GM19397 (cell line): Measurements from ENCODE around the gene LNX1.
A peak's percentile ranks its signal among the peaks of the same experiment; 100 is the strongest.

ENCODE experiments used
- ATAC-seq: cut with Tn5 transposase; IDR thresholded peaks from one replicate; pipeline ENCODE4 v1.9.1; 2021; ENCODE audit warnings: mild to moderate bottlenecking, moderate library complexity; ENCODE audit not compliant: unreplicated experiment

LNX1 gene

DNA sequence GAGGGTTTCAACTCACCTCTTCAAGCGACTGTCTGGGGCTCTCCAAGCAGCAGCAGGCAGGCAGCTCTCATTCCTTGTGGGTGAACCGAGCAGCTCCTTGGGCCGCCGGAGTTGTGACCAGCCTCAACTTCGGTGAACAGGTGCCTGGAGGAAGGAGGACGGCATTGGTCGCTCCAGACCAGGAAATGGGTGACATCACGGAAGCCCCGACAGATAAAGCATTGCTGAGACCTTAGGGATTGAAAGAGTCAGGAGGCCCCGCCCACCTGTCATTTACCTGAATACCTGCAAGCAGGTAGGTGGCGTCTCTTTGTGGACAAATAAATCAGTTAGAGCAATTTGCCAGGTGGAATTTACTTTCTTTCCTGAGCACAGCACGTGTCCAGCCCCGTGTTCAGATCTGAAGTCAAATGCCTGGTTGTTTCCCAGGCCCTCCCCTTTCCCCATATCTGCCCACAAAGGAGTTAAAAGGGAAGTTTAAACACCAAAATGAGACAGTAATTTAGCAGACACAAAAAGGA lies at the start of gene LNX1:
Gene LNX1 (minus strand): TSS at position 115 of the 521 bp plus-strand sequence. CDS start 17,484 bp downstream, outside the sequence.
- ATAC-seq: no peak

DNA sequence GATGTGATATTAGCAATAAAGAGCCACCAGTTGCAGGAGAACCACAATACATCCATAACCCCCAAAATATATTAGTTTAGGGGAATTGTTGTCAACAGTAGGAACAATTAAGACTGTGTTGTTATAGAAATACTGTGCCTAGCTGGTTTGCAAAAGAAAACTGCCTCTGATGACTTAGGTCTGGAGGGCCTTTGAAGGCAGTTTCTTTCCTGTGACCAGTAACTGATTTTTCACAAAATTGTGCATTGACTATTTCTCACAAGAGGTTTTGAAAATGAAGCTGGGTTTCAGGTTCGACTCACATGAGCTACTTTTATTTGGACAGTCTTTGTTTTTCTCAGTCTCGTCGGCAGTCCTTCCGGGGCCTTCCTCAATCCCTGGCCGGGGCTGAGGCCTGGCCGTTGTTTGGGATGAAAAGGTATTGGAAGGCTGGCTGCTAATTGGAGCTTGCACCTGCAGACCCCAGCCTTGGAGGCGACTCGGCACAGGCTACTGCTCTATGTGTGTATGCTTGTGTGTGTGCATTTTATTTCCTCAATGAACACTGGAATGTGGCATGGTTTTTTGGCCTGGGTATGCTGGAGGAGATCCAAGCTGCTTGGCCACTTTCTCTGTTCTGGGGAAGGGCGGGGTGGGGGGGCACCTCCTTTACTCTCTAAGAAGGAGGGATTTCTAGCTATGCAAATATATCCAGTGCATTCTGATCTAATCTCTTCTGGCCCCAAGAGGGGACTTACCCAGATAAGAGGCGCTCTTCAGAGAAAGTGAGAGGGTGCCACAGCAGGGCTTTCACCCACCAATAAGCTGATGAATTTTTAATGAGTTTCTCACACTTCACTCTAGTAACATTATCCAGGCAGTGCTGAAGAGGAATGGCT lies 49.5 kb upstream of the LNX1 start:
- peak; percentile 71 for ATAC-seq

DNA sequence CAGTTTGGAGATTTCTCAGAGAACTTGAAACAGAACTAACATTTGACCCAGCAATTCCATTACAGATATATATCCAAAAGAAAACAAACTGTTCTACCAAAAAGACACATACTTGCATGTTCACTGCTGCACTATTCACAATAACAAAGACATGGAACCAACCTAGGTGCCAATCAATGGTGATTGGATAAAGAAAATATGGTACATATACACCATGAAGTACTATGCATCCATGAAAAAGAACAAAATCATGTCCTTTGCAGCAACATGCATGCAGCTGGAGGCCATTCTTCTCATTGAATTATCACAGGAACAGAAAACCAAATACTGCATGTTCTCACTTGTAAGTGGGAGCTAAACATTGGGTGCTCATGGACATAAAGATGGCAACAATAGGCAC lies 47.6 kb upstream of the LNX1 start:
- ATAC-seq: no peak

DNA sequence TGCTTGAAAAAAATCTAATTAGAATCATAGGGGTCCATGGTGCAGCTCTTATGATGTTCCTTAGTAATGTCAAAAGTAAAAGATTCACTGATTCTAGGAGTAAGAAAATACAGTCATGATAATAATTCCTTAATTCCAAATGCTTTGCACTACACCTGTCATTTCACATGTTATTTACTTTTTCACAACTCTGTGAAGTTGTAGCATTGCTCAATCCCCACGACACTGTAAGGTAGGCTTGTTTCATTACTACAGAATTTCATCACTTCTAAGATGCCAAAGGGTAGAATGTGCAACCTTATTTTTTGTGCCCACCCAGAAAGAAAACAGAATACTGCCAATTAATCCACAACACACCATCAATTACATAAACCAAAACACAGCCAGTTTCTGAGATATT lies 46.1 kb upstream of the LNX1 start:
- no peak for ATAC-seq

DNA sequence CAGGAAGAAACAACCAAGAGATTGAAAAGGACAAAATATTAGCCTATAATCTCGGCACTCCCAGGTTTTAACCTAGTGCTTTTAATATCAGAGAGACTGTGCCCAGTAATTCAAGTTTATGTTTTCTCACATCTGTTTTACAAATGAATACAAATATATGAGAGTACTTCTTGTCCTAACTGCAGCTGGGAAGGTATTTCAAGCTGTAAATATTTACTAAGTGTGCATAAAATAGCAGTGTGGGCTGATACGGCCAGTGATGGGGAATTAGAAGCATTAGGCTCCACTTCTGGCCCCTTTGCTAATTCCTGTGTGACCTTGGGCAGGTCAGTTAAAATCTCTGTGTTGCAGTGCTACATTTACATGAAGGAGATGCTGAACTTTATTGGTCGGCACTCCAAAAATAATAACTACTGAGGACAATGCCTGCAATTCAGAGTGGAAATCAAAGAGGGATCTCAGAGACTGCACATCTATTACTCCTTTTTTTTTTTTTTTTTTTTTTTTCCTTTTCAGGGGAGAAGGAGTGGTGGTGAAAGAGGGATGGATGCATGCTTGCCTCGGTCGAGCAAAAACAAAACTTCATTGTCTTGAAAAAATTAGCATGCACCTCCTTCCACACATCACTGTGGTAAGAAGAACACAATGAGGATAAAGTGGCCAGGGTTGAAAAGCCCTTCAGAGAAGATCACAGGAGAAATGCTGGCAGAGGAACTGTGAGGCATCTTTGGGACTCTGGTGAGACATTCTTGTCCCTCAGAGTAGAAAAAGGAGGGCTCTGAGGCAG lies 44.6 kb upstream of the LNX1 start:
- no peak for ATAC-seq

DNA sequence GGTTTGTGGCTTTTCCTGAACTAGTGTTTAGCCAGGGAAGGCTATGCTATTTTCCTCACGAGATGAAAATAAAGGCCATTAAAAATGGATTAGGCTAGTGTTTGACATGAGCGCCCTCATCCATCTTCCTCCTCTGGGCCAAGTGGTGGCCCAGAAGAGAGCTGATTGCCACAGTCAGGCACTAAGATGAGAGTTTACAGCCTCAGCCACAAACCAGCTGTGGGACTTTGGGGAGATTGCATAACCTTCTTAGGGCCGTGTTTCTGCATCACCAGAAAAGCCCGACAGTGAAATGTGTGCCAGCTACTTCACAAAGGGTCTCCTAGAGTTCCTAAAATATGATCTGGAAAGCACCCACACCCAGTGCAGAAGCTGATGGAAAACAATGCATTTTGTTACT lies 42.3 kb upstream of the LNX1 start:
- no peak for ATAC-seq

DNA sequence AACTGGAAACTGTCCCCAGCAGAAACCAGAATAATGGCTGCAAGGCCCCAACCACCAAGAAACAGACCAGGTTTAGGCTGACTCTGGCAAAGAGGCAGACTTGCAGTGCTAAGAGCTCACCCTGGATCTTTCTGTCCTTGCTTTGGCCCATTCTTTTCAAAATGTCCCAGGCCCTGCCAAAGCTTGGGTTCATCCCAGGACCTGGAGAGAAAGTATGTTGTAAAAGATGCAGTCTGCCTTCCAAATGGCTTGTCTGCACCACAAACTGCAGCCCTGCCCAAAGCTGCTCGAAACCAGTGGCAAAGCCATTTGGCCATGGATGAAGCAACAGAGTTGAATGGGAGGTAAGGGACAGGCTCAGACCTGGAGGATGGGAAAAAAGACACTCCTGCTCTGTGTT lies 38.0 kb upstream of the LNX1 start:
- ATAC-seq: no peak

DNA sequence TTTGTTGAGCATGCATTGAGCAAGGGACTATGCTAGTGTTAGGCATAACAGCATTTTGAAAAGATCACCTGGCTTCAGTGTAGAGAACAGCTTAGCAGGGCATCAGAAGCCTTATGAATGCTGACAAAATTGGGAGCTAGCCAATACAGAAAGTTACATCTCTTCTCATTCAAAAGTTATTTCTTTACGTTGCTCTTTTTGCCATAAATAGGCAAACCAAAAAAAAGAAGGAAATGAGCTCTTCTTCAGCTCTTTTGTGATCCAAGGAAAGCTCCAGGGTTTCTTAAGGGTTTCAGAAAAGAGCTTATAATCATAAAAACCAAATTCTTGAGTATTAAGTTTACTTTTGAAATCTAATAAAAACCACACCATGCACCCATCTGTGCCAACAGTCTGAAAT lies 35.2 kb upstream of the LNX1 start:
- ATAC-seq: no peak

DNA sequence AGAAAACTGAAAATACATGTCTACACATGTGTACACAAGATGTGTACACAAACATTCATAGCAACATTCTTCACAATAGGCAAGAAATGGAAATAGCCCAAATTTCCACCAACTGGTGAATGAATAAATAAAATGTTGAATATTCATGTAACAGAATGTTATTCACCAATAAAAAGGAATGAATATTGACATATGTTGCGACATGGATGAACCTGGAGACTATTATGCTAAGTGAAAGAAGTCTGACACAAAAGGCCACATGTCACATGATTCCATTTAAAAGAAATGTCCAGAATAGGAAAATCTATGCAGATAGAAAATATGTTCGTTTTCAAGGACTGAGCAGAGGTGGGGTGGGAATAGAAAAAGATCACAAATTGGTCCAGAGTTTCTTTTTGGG lies 34.6 kb upstream of the LNX1 start:
- no peak for ATAC-seq

DNA sequence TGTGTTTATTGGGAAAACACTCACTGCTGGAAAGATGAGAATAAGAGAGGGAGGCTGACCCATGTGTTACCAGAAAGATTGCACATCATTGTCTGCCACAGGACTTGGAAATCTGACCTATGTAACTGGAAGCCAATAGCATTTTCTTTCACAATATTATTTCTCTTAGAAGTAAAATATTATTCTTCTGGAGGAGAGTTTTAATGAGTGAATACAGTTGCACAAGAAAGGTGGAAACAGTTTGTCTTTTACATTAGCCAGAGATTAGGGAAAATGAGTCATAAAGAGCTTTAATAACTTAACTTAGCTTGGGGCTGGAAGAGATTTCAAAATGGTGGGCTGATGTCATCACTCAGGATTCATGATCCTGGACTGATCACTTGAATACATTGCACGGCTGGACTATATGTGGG lies 31.5 kb upstream of the LNX1 start:
- no peak for ATAC-seq

DNA sequence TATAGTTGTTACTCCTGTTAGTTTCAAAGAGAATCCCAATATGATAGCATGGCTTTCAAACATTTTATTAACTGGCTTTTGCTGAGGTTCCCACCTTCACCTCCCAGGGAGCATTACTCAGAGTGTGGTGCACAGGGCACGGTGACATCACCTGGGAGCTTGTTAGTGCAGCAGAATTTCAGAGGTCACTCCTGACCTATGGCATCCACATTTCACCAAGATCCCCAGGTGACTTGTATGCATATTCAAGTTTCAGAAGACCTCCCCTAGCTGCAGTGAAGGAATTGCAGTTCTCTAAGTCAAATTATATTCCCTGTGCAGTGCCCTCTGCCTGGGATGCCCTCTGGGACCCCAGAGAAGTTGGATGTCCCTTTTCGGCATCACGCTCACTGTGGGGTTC lies 29.7 kb upstream of the LNX1 start:
- ATAC-seq: no peak

DNA sequence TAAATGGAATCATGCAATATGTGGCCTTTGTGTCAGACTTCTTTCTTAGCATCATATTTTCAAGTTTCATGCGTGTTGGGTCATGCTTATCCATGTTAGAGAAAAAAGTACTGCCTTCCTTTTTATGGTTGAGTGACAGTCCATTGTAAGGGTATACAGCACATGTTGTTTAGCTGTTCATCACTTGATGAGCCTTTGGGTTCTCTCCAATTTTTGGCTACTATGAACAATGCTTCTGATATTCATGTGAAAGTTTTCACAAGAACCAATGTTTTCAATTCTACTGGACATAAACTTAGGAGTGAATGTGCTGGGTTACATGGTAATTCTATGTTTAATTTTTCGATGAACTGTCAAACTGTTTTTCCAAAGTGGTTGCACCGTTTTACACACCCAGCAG lies 28.1 kb upstream of the LNX1 start:
- no peak for ATAC-seq

DNA sequence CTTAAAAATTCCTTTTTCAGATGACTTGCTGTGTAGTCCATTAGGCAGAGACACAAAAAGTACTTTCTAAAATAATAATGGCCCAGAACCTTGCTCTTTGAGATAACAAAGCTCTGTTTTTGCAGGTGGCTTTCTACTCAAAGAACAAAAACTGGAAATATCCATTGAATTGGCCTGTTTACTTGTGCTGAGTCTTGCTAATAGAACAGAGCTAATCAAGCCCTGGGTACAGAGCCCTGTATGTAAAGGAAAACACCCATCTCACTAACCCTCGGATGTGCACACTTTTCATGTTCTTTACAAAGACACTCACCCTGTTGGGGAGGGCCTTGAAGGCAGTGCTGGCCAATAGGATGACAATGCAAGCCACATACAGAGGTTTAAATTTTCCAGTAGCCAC lies 27.0 kb upstream of the LNX1 start:
- ATAC-seq: no peak

DNA sequence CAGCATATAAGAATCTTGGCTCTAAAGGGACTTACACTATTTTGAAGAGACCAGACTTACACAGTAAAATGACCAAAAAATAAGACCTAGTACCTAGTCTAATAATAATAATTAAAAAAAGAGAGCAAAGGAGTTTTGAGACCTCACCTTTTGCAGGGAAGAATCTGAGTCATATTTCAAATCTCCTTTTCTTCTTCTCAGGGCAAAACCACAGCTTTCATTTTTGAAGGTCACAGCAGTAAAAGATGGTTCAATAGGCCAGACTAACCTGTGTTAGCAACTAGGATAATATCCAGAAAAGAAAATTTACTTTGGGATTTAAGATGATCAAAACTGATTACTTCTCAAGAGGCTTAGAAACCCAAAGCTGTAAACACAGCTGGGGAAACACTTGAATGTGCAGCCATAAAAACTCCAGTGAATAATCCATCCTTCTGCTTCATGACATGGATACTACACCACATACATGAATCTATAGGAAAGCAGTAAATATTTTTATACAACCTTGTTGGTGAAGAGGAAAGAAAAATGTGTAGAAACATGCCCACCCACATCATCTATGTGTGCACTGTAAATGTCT lies 25.9 kb upstream of the LNX1 start:
- no peak for ATAC-seq

DNA sequence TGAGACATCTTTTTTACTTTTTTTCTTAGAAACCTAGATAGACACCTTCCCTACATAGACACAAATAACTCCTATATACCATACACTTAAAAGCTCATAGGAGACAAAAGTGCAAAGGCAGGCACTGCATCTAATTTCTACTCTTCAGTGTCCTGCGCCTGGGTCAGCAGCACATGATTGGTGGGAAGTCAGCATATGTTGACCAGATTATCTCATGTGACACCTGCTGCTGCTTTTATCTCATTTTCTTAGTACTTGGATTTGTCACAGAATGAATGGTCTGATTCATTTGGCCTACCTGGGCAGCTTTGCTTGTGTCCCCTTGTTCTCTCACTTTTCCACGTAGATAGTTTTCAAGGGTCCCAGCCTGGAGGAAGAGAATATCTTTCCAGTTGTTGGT lies 24.9 kb upstream of the LNX1 start:
- ATAC-seq: no peak

DNA sequence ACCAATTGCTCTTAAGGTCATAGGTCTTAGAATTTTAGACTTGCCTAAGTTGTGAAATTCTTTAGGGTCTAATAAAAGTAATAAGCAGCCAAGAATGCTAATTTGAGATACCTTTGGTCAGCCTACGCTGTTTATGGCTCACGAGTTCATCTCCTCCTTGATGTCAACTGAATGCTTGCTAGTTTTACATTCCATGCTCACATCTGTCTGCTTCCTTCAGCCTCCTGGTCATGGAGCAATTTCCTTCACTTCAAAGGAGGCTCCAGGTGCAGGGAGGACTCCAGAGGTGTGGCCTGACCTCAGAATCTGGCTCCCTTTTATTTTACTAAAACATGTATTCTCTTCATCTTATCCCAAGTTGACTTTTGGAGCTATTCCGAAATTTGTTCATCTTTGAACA lies 23.3 kb upstream of the LNX1 start:
- no peak for ATAC-seq

DNA sequence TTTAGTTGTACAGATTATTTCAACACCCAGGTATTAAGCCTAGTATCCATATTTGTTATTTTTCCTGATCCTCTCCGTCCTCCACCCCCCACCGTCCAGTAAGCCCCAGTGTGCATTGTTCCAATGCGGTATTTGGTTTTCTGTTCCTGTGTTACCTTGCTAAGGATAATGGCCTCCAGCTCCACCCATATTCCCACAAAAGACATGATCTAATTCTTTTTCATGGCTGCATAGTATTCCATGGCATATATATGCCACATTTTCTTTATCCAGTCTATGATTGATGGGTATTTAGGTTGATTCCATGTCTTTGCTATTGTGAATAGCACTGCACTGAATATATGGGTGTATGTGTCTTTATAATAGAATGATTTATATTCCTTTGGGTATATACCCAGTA lies 22.1 kb upstream of the LNX1 start:
- ATAC-seq: no peak

DNA sequence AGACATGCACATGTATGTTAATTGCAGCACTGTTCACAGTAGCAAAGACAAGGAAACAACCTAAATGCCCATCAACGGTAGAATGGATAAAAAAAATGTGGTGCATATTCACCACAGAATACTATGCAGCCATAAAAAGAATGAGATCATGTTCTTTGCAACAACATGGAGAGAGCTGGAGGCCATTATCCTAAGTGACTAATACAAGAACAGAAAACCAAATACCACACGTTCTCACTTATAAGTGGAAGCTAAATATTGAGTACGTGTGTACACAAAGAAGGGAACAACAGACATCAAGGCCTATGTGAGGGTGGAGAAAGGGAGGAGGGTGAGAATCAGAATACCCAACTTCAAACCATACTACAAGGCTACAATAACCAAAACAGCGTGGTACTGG lies 17.4 kb upstream of the LNX1 start:
- ATAC-seq: peak; percentile 27

DNA sequence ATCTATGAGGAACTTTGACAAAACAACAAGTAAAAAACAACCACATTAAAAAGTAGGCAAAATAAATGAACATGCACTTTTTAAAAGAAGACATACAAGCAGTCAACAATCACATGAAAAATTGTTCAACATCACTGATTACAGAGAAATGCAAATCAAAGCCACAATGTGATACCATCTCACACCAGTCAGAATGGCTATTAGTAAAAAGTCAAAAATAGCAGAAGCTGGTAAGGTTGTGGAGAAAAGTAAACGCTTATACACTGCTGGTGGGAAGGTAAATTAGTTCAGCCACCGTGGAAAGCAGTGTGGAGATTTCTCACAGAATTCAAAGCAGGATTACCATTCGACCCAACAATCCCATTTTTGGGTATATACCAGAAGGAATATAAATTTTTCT lies 17.0 kb upstream of the LNX1 start:
- peak; percentile 65 for ATAC-seq

DNA sequence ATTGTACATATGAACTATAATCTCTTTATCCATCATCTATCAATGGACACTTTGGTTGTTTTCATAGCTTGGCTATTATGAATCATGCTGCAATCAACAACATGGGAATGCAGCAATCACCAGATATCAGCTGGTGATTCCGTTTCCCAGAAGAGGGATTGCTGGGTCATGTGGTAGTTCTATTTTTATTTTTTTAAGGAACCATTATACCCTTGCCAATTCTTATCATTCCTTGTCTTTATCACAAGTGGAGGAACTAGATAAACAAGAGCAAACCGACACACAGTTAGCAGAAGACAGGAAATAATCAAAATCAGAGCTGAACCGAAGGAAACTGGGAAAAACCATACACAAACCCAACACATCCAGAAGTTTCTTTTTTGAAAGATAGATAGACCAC lies 14.5 kb upstream of the LNX1 start:
- ATAC-seq: no peak

DNA sequence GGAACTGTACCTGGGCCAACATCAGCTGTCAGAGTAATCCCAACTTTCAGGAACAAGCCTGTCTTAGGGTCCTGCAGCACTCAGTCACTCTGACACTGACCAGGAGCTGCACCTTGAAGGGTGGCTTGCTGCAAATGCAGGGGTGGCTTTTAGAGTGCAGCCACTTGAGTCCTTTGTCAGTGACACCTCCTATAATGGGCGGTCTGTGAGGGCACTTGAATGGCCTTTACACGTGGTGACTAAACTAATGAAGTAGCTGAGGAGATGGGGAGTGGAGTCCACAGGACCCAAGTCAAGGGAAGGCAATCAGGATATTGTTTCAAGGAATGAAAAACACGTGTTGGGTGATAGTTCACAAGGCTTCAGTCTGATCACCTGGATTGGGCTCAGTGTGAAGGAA lies 11.1 kb upstream of the LNX1 start:
- ATAC-seq: no peak
